T follicular helper cell (primary cell): ENCODE measurements around the gene LRP6.
"Not testable (repeated sequence)": the region's sequence is repeated elsewhere in the genome, so short reads cannot be mapped to it uniquely, and the experiment has no call there.

Experiments
- DNase-seq: peaks from one replicate; pipeline ENCODE4 v3.0.0-alpha.2; 2020; ENCODE audit warnings: low read depth

The LRP6 gene

DNA sequence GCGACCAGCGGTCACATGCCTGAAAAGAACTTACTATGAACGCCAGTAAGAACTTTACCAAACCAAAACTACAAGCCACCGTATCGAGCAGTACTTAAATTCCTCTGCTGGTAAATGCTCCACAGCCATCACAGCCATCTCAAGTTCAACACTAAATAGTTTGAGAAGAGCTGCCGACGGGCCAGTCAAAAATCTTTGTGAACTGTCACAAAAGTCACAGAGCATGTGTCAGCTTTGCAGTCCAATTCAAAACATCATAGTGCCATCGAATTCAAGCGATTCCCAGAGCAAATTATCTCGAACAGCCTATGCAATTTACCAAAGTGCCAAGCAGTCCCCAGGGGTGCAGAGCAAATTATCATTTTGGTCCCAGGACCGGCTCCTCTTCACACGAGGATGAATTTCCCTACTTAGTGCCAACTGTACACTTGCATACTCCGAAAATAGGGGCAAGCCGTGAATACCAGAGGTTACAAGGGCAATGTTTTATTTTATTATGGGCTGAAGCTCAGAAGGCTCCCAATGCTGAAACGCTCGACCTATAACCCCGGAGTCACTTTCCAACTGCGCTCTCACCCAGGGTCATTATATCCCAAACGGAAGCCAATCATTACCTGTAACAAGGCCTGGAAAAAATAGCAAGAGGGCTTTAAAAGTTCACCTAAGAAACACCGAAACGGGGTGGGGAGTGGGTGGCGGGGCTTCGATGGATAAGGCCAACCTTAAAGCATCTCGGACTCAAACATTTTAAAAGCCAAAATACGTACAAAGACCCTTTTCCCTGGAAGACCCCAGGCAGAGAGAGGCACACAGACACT, 1.1 kb downstream of the LRP6 start:
- DNase-seq, result no peak

DNA sequence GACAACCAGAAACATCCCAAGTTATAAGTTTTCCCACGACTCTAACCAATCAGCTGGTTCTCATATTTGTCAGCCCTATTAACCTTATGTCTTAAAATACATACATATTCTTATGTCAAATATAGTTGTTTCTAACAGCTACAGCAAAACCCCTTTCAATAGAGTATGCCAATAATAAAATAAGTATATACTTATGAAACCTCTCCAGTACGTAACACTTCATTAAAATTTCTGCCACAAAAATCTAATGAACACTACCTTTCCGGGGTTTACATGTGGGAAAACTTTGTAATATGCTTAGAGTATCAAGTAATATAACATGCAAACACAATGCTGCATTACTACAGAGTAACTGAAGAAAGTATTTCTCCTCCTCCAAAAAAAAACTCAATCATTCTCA, 1.8 kb downstream of the LRP6 start:
- DNase-seq, result no peak

DNA sequence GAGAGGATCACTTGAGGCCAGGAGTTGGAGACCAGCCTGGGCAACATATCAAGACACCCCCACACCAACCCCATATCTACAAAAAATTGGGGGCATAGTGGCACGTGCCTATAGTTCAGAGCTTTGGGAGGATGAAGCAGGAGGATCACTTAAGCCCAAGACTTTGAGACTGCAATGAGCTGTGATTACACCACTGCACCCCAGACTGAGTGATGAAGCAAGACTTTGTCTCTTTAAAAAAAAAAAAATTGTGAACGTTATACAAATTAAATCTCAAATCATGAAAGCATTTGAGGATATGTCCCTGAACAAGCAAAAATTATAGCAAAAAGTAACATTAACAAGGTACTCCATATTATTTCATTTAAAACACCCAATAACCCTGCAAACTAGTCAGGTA, 2.9 kb downstream of the LRP6 start:
- DNase-seq, result no peak

DNA sequence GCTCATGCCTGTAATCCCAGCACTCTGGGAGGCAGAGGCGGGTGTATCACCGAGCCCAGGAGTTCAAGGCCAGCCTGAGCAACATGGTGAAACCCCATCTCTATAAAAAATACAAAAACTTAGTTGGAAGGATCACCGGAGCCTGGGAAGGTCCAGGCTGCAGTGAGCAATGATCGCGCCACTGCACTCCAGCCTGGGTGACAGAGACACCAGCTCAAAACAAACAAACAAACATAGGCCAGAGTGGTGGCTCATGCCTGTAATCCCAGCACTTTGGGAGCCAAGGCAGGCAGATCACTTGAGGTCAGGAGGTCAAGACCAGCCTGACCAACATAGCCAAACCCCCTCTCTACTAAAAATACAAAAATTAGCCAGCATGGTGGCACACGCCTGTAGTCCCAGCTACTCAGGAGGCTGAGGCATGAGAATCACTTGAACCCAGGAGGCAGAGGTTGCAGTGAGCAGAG, 10.5 kb downstream of the LRP6 start:
- not testable (repeated sequence) for DNase-seq

DNA sequence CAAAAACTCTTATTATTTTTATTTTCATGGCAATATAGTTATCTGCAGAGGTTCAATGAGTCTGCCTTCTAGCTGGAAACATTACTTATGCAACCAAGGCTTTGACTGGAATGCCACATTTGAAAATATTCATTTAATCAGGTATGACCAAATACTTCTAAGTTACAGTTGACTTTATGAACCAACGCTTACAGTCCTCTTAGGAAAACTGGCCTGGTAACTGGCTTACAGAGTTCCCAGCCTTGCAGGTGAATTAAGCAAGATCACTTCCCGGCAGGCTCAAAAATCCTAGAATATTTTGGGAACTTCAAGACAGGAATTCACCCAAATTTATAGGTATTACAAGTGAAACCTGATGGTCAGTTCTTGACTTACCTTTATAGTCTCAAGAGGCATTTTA, 12.3 kb downstream of the LRP6 start:
- no peak for DNase-seq

DNA sequence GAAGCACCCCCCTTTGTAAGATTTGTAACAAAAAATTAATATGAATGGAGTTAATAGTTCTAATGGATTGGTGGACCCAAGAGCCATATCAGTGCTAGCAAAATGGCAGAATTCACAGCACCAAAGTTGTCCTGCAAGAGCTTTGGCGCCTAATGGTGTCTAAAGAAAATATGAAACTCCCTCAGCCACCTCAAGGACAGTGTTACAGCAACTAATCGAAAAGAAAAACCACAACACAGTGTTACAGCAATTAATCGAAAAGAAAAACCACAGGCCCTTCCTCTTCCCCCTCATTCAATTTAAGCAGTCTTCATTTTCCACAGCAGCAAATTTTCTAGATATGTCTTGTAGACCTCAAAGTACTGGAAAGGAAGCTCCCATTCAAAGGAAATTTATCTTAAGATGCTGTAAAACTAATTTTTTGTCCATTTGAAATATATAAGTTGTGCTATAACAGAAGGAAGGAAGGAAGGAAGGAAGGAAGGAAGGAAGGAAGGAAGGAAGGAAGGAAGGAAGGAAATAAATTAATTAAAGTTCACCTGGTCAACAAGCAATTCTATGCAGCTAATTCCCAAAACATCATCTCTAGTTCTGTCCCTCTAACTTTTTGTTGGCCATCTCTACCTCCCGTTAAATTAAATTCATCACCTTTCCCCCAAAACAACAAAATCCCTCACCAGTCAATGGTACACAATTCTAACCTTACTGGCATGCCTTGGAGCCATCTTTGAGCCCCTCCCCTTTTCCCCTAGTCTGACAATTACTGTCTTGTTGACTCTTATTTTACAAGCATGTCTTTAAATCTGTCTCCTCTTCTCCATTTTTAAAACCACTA, 17.4 kb downstream of the LRP6 start:
- DNase-seq, result no peak

DNA sequence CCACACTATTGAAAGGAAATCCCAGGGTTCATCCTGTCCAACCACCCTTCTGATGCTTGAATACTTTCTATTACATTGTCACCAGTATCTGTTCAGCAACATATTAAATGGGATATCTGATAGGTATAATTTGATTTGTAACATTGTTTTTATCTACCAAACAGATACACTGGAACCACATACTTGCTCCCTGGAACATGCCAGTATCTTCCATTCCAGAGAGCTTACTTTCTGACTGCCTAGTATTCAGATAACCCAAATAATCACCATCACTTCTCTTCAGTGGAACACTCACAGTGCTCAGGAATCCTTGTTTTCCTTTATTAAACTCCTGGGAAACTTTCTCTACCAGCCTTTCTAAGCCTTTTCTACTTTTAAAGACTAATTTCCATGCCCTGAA, 19.3 kb downstream of the LRP6 start:
- DNase-seq, result no peak

DNA sequence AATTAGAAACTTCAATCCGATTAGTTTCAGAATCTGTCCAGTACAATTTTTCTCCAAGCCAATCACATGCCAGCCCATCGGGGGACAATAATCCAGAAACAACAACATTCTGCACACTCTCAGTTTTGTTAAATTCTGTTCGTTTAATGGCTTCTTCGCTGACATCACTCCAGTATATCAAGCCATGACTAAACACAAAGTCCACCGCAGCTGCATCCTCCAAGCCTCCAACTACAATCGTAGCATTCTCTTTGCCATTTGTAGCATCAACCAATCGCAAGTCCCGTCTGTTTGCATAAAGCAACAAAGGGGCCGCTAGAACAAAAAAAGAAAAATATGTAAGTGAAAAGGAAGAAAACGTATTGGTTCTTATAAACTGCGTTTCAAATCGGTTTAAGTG, 22.5 kb downstream of the LRP6 start:
- no peak for DNase-seq

DNA sequence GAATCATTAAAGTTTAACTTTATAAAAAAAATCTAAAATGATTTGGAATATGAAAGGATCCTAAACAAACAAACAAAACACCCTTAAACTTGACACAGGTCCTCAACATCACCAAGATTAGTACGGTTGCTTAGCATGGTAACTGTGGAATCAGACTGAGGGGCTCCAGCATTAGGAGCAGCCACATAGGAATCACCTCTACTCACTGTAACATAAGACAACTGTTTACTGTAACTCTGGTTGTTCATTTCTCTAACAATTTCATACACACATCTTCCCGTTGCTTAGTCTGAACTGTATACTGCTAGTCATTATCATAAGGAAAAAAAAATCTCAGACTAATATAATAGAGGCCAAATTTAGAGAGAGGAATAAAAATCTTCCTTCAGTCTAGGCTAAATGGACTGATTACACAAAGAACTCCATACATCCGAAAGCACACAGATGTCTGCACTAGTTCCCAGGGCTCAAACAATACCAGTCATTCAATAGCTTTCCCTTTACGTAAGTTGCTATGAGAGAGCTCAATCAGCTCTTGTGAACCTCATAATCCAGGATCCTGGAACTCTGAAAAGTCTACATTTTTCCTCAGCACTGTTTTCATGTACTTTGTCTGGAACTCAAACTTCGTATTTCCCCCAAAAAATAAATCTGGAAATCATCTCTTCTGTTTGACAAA, 26.0 kb downstream of the LRP6 start:
- DNase-seq, result no peak

DNA sequence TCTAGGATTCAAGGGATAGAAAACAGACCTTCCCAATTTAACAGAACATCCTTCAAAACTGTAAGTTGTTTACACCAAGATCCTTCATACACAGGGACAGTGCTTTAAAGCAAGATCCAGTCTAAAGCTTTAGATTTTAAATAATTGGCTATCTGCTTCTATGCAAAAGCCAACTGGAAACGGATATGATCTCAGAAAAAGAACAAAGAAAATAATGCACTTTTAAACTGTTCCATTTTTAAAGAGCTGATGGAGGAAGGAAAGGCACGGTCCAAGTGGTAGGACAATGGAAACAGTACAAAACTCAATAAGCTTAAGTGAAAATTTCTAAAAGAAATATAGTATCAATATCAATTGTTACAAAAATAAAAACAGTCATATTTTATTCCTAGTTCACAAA, 27.7 kb downstream of the LRP6 start:
- DNase-seq, result no peak

DNA sequence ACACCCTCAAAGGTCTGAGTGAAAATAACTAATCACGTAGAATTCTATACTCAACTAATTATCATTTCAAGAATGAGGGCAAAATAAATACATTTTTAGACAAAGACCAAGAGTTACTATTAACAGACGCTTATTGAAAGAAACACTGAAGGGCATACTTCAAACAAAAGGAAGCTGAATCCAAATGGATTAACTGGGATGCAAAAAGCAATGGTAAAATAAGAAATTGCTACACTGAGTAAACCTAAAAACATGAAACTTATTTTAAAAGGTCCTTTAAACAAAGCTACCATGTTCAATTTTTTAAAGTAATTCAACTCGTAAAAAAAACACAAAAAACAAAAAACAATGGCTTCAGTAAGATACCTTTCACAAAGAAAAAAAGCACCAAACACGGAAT, 28.2 kb downstream of the LRP6 start:
- DNase-seq, result no peak

DNA sequence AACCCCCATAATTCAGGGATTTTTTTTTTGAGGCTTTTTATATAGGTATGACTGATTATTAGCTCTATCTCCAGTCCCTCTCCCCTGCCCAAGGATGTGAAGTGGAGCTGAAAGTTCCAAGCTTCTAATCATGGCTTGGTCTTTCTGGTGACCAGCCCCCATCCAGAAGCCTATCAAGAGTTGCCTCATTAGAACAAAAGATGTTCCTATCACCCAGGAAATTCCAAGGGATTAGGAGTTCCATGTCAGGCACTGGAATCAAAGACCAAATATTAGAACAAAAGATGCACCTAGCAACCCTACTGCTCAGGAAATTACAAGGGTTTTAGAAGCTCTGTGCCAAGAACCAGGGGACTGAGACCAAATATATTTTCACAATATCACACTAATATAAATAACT, 29.9 kb downstream of the LRP6 start:
- no peak for DNase-seq

DNA sequence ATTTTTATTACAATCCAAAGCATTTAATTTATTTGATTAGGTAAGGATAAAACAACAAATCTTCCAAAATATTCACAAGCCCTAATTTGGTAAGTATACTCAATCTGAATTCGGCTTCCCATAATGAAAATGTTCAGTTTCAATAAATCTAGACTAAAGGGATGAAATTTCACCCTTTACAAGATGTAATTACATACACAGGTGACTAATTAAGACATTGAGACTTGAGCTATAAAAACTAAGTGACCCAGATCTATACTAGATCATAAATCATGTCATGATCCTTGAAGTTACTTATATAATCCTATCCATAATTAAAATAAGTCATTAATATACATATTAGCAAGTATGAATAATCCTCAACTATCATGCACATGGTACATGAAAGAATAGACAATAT, 36.6 kb downstream of the LRP6 start:
- no peak for DNase-seq

DNA sequence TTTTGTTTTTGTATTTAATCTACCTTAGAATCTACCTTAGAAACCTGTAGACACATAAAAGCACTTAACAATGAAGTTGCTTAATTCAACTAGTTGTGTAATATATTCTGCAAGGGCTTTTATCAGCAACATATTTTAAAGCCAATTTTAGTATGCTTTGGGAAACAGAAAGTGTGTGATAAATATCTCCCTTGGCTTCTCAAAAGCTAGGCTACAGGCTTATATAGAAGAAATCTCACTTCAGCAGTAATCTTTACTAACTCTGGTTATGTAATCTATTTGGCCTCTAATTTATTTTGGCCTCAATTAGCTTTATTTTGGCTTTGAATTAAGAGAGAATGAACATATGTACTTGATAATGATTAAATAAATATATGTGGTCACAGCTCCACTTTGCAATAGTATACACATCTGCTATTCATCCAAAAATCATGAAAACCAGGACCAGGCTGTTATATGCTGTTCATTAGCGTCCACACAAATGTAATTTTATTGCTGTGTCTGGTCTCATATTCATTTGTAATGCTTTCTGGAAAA, 37.2 kb downstream of the LRP6 start:
- no peak for DNase-seq

DNA sequence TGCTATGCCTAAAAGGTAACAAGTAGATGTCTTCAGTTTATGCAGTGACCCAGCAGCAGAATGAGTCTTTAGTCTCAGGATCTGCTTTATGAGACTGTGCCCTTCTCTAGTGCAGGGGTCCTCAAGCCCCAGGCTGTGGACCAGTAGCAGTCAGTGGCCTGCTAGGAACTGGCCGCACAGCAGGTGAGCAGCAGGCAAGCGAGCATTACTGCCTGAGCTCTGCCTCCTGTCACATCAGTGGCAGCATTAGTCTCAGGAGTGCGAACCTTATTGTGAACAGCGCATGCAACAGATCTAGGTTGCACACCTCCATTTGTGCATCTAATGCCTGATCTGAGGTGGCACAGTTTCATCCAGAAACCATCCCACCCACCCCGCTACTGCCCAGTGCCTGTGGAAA, 38.4 kb downstream of the LRP6 start:
- no peak for DNase-seq

DNA sequence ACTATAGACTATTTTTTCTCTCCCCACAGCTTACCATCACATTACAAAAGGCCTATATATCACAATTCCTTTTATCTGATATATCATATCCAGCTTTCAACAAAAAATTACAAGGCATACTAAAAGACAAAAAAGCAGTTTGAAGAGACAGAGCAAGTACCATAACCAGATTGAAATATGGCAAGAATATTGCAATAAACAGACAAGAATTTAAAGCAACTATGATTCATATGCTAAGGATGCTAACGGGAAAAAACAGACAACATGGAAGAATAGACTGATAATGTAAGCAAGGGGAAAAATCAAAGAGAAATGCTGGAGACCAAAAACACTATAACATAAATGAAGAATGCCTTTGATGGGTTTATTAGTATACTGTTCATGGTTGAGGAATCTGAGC, 40.7 kb downstream of the LRP6 start:
- DNase-seq, result no peak

DNA sequence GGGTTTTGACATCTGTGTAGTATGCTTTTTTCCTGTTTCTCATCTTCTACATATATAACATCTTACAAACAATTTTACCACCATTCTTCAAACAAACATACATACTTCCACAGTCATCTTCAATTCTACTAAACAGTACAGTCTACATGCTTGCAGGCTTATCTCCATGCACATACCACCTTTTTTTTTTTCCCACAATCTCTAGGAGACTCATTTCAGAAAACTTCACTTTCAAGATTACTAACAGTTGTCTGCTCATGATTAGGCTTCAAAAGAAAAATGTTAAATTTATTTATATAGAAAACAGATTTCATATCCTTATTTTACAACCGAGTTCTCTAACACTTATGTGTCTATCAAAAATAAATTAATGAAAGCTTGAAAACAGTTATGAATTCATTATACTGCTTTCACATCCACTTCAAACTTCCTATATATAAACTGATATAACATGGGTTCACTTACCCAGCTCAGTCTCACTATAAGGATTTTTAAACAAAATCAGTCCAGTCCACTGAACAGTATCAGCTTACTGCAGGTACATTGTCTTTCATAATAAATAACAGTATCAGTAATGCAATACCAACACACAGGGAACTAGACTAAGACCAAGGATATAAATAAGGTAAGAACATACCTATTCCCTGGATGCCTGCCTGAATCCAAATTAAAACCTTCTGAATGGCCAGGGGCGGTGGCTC, 42.5 kb downstream of the LRP6 start:
- DNase-seq, result no peak

DNA sequence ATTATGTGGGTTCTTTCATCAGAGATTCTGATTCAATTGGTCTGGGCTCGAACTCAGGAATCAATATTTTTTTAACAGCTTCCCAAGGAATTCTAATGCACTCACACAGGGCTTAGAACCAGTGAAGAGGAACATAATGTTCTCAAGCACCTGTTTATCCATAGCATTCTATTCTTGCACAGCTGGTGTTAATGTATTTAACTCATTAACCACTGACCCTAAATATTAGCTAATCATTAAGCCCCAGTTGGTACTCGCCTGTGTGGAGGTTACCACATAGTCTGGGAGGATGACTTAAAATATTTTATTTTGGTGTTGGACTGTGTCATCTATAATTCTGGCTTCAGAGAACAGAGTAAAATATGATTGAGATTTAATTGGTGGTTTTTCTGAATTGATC, 45.3 kb downstream of the LRP6 start:
- DNase-seq, result no peak

DNA sequence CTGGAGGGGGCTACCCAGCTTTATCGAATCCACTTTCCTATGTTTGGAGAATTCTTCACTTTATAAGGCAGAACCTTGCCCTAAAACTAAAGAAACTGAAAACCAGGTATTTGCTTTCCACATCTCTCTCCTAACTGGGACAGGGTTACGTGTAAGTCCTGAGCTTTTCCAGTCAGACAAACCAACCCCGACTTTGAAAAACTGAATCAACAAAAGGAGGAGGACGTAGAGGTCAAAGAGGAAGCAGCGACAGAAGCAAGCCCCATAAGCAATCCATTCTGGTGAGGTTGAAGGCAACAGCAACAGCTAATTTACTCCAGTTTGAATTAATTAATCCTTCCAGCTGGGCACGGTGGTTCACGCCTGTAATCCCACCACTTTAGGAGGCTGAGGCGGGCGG, 47.2 kb downstream of the LRP6 start:
- no peak for DNase-seq

DNA sequence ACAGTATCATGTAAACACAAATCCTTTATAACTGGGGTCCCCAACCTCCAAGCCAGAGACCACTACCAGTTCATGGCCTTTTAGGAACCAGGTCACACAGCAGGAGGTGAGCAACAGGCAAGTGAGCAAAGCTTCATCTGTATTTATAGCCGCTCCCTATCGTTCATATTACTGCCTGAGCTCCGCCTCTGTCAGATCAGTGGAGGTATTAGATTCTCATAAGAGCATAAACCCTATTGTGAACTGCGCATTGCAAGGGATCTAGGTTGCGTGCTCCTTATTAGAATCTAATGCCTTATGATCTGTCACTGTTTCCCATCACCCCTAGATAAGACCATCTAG, 49.9 kb downstream of the LRP6 start:
- DNase-seq, result no peak

DNA sequence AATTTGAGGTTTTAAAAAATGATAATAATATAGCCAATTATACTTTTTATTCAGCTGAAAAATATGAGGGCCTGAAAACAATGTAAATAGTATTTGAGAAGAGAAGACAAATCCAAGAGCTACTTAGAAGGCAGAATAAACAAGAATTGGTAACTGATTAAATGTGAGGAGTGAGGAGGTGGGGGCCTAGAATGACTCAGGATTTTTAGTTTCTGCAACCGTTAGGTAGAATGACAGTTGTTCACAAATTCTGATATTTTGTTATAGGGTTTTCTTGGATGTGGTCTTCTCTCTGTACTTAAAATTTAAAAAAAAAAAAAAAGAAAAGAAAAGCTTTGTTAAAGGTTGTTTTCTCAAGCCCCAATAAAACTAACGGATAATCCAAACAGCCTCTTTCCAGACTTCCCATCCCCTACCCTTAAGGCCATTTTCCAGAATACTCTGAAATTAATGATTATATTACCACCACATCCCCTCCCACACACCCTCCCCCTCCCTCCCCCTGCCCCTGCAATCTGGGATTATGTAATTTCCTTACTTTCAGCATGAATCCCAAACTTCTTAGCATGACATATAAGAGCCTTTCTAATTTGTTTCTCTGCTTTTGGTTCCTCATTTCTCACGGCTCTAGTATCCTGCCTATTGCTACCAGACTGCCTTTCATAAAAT, 50.4 kb downstream of the LRP6 start:
- DNase-seq, result no peak
